Panc1 (cell line): ENCODE data around the gene LYSET.

Experiments used
- CTCF ChIP-seq: fragments of 450-650 bp; IDR thresholded peaks from 2 replicates; pipeline ENCODE4 v1.5.1; 2017; ENCODE audit warnings: mild to moderate bottlenecking
- POLR2AphosphoS5 ChIP-seq: IDR thresholded peaks from 2 replicates; pipeline ENCODE4 v1.6.1; 2012; ENCODE audit warnings: mild to moderate bottlenecking, low read depth, low read length, moderate library complexity

GRCh38 chr14:93206793-93207467, 21.8 kb downstream of the LYSET start, which contains the start of the genes GON7 and UBR7:
- no peak for TF ChIP-seq CTCF
- TF ChIP-seq POLR2AphosphoS5, result peak; percentile 65
